Putamen (tissue), 1 donor: Measurements from ENCODE around the gene PTPRE.

Experiments used
- DNase-seq: peaks from one replicate; pipeline ENCODE4 v3.0.0-alpha.2; 2016; ENCODE audit warnings: low spot score

Gene PTPRE

DNA sequence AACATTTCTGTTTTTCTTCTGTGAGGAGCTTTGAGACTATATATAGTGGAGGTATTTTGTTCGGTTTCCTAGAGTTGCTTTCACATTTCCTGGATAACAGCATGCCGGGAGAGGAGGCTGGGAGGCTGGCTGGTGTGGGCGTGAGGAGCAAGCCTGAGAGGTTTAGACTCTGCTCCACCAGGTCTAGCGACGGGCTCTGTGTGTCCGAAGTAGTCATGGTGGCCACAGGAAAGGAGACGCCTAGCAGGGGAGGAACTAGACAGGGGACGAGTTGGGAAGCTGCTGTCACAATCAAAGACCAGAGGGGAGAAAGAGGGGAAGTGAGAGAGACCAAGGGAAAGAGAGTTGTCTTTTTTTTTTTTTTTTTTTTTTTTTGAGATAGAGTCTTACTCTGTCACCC lies 19.6 kb downstream of the PTPRE start:
- DNase-seq: no peak

DNA sequence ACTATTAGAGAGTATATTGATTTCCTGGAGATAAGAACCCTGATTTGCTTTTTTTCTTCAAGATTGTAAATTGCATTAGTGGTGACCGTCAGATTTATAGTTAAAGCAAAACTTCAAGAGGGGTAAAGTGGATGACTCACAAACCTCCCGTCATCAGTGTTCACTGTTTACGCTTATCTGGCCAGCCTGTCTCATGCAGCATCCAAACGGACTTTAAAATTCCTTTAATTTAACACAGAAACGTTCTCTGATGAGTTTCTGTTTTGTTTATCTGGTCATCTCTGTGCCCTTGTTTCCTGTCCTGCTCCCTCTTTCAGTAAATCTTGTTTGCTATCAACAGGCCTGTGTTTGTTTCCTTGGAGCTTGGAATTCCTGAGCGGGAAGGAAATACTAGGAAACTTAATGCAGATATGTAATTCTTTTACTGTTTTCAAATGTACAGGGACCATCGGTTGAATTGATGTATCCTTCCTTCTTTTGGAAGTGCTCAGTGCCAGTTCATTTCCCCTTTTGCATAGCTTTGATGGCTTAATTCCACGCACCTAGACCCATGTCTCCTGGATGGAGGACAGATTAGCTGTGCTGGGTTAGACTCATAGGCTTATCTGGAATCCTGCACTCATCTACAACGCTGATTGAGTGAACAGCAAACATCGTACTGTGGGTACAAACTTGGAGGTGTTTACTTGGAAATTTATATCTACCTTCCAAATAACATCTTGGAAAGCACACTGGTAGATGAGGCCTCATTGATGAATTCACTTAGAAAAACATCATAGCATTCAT lies 21.3 kb downstream of the PTPRE start:
- no peak for DNase-seq

DNA sequence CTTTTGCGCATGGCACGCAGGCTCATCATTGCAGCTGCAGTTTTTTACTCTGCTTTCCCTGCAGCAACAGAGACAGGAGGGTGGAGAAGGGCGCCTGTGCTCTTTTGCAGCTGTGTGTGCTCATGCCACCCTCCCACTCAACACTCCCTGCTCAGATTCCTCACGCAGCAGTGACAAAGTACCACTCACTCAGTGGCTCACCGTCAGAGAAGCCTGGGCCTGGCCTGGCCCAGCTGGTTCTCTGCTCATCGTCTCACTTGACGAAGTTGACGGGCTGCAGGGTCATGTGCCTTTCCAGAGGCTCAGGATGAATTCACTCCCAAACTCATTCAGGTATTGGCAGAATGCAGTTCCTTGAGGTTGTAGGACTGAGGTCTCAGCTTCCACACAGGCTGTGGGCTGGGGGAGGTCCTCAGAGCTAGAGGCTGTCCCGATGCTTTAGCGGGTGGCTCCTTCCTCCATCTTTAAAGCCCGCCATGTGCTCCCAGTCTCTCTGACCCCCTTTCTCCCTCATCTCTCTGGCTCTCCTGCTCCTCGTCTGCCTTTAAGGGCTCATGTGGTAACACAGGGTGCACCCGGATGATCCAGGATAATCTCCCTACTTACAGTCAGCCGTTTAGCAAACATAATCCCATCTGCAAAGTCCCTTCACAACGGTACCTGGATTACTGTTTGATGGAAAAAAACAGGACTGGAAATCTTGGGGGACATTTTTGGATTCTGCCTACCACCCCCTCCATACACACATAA lies 25.8 kb downstream of the PTPRE start:
- DNase-seq: no peak

DNA sequence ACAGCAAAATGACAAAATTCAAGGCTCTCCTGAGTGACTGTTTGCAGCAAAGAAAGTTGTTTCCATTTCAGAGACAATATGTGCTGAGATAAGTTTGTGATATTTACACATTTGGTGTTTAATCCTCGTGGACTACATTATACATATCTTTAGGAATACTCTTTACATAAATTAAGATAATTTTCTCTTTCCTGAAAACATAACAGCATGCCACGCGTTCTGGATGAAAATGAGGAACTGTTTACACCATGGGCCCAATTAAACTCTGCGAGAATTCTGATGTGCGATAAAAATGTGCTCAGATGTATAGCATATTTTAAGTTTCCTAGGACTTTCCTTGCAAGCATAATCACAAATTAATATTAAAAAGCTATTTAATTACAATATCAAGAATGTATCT lies 26.4 kb downstream of the PTPRE start:
- no peak for DNase-seq

DNA sequence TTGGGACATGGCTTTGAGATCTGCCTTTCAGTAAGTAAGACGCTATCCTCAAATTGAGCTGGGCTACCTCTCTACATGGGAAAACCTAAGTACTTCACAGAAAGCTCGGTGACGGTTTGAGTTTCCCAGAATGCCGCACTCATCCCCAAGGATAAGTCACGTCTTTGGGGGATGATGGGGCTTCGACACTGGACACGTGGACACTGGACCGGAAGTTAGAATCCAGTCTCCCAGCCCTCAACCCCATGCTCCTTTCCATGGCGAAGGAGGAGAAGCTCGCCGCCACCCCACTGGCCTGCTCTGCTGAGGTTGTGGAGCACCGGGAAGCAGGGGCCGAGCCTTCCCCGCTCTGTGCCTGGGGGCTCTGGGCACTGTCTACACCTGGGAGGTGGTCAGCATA lies 27.5 kb downstream of the PTPRE start:
- DNase-seq: no peak

DNA sequence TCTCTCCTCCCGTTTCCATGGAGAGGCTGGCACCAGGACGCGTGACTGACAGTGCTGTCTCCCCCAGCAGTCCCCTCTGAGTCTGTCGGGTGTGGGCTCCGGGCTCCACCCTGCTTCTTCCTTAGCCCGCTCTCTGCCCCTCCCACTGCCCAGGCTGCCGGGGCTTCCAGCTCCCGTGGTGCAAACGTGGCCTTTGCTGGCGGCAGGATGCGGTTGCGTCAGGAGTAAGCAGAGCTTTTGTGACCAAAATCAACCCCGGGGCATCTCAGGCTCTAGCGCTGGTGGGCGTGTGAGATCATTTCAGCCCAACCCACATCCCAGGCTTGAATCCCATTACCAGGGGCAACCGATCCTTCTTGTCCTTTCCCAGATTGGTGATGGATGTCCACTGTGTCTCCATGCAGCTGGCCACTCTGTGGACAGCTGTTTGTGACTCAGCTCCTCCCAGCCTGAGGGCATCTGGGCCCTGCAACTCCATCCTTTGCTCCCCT lies 28.2 kb downstream of the PTPRE start:
- DNase-seq: no peak

DNA sequence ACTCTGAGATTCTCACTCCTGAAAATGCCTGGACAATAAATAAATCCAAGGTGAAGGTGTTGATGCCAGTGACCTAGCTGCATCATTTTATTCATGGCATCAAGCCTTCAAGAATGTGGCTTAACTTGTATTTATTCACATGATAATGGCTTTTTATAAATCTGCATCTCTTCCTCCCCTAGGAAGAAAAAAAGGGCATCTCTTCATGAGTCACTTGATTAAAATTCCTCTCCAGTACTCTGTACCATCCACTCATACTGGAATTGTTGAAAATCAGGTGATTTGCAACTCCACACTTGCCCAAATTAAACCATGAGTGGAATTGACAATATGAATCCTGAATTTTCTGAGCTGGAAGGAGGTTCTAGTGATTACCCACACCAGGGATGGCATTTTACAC lies 30.2 kb downstream of the PTPRE start:
- peak; percentile 43 for DNase-seq

DNA sequence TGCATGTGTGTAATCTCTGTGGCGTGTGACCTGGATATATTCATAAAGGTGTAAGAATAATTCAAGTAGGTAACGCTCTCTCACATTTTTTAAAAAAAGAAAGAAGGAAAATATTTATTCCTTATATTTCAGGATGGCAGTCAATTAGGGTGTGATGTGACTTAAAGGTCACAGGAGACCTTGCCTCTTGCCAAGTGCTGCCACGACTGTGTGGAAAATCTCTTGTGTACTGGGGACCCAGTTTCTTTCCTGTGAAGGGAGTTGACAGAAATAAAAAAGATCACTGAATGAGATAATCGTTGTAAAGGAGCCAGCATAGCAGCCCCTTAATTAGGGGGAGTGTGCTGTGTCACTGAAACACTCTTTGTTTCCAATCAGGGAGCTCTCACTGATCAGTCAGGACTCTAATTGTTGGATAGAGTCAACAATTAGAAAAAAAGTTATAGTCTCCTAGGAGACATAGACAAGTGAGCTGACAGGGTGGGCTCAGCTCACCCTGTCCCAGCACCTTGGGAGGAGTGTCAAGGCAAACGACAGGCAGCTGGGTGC lies 31.1 kb downstream of the PTPRE start:
- peak; percentile 60 for DNase-seq

DNA sequence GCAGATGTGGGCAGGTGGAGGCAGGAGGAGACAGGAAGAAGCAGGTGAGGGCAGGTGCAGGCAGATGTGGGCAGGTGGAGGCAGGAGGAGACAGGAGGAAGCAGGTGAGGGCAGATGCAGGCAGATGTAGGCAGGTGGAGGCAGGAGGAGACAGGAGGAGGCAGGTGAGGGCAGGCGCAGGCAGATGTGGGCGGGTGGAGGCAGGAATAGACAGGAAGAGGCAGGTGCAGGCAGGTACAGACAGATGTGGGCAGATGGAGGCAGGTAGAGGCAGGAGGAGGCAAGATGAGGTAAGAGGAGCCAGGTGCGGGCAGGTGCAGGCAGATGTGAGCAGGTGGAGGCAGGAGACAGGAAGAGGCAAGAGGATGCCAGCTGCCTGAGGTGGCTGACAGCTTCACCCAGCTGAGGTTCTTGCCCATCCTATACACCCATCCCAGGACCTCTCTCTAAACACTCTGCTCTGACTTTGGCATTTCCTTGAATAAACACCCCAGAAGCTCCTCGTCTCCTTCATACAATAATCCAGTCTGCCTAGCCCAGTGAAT lies 33.0 kb downstream of the PTPRE start:
- no peak for DNase-seq

DNA sequence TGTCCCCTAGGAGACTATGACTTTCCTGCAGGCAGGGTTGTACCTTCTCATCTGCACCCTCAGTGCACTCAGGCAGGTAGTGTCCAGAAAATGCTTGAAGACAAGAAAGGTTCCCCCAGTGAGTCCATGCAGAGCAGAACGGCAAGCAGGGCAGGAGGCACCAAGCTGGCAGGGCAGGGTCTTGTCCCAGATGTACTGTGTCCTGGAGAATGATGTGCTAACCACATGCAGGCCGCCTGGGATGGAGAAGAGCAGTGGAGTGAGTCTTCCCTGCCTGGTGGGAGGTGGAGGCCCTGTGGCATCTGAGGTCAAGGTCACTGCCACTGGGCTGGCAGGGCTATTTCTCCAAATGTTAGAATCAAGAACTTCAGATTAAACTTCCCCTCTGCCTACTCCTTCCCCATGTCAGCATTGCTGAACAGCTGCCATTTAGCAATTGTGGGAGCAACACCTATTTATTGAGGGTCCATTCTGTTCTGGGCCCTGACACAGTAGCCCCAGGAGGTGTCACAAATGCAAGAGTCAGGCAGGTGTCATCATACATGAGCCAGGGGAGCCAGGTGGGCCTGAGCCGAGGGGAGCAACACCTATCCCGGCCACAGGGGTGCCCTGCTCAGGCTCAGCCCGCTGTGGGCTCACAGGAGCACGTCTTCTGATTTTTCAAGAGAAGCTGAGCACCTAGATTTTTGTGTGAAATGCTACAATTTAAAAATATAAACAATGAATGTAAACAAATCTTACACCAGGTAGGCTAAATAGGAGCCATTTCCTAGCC lies 34.1 kb downstream of the PTPRE start:
- no peak for DNase-seq

DNA sequence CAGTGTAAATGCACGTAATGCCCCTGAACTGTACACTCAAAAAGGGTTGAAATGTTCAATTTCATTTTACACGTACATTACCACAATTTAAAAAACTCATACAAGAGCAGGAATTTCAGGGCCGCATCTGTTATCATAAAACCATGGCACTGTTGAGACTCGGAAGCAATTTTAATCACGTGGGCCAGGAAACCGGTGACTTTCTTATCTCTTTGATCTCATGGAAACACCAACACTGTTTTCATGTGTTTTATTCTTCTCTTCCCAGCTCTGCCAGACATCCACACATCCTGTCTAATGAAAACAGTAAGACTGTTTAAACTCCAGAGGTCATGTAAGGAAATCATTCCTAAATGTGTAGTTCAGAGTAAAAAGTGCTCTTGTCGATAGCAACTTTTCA lies 35.9 kb downstream of the PTPRE start:
- DNase-seq: no peak

DNA sequence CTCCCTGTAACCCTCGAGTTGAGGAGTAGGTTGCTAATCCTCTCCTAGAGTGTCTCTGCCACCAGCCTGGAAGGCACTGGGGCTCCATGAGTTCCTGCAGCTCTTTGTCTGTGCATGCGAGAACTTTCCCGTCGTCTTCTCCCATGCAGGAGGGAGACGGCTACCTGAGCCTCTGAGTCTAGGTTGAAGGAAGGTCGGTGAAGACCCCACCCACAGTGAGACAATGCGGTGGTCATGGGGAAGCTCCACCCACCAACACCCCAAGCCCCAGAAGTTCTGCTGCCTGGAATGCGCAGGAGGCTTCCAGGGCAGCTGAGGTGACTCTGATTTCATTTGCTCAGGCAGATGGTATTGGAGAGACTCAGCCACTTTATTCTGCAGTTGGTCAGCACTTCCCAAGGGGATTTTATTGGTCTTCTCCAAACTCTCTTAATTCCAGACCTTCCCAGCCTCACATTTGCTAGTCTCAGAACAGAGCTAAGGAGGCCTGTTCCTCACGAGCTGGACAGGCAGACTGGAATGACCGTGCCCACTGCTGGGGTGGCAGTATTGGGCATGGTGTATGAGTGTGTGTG lies 36.5 kb downstream of the PTPRE start:
- no peak for DNase-seq

DNA sequence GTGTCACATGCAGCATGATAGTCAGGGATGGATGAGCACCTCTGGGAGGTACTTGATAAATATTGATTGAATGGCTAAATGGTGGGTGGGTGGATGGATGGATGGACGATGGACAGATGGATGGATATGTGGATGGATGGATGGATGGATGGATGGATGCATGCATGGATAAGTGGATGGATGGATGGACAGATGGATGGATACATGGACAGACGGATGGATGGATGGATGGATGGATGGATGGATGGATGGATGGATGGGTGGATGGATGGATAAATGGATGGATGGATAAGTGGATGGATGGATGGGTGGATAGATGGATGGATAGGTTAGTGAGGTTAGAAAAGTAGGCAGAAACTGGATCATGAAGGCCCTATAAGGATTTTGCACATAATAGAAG lies 37.4 kb downstream of the PTPRE start:
- DNase-seq: no peak

DNA sequence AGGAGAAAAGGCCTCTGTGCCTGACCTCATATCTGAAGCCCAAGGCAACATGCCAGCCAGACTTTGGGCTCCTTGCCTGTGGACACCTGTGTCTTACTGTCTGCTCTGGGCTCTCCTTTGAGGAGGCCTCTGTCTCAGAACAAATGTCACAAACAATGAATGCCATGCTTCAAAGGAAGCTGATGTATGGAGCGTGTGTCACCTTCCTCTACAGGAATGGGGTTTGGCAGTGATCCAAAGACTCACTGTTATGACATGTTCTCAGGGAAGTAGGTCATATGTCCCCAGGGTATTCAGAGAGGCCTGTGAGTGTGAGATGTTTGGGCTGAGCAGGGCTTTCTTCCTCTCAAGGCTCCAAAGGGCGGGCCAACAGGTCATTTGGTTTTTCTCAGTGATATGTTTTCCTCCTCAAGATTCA lies 38.4 kb downstream of the PTPRE start:
- DNase-seq: no peak

DNA sequence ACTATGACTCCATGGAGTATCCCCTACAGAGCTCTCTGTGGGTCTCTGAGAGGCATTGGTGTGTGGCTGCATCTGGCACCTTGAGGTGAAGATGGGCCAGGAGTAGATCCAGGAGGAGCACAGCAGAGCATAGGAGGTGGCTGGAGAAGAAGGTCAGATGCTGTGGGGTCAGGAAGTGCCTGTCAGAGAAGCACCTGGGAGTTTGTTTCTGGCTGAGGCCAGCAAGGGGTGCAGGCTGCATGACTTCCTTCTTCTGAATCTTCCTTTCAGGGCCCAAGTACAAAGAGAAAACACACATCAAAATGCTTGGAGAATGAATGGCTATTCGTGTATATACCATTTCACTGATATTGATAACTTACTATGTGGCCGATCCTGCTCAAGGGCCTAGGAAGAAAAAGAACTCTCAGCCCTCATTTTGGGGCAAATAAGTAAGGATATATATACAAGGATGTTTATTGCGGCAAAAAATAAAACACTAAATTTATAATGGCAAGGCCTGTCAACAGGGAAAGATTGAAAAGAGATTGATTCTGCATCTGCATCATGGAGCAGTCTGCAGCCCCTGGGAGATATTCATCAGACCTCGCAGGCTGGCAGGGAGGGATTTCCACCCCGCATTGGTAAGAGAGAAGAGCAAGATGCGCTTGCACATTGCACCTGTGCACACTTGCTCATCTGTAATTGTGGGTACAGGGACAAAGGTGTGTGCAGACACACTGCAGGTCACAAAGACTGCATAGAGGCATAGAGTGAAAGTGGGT lies 39.2 kb downstream of the PTPRE start:
- DNase-seq: no peak

DNA sequence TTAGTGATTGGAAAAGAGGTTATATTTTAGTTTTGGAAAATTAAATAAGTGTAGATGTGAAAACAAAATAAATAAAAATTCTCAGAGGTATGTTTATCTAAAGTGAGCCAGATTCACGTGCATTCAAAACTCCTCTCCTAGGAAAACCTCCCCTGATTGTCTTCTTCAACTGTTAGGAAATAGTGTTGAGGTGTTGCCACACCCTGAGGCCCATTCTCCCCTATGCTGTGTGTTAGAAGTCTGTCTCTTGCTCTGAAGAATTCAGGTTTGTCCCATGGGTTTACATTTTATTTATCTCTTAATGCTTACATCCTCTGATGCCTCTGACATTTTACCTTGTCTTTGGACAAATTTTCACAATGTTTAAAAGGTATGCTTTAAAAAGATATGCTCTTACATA lies 40.3 kb downstream of the PTPRE start:
- no peak for DNase-seq

DNA sequence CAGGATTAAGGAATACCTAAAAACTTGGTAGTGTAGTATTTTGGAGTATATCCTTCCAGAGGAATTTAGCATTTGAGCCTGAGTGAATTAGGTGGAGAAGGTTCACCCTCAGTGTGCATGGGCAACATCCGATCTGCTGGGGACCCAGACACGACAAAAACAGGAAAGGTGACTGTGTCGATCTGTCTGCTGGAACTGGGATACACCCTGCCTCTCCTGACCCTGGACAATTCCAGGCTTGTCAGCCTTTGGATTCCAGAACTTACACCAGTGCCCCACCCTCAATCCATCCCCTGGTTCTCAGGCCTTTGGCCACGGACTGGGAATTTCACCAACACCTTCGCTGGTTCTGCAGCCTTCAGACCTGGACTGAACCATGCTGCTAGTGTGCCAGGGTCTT lies 41.9 kb downstream of the PTPRE start:
- no peak for DNase-seq

DNA sequence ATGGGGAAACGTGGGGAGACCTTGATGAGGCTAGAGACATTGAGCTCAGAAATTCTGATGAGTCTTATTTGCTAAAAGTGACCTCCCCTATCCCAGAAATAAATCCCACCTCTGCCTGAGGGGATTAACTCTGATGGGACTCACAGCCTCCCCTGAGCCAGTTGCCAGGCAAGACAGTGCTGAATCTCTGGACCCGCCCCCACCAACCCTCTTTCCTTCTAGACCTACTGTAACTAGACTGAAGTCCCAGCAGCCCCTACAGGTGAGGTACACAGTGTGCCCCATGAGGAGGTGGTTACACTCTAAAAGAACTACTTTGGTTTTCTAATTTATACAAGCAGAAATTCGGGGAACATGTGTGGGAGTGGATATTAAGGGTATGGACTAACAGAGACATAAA lies 42.9 kb downstream of the PTPRE start:
- no peak for DNase-seq

DNA sequence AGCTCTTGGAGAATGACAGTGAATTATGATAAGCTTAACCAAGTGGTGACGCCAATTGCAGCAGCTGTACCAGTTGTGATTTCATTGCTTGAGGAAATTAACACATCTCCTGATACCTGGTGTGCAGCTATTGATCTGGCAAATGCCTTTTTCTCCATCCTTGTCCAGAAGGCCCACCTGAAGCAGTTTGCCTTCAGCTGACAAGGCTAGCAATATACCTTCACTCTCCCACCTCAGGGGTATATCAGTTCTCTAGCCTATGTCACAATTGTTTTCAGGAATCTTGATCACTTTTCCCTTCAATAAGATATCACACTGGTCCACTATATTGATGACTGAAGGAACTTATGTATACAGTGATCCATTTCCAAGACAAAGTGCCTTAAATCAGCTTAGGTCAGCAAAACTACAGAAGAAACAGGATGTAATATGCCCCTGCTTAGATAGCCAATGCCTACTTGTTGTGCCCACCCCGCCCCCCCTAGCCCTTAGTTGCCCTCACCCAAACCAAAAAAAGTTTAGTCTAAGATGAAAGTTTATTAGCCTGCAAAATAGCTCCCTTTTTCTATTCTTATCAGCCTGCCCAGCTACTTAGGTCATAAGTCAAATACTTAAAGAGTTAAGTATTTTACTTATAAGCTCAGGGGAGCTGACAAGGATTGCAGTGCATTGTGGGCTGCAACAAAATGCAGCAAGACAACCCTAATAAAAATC lies 45.1 kb downstream of the PTPRE start:
- DNase-seq: no peak

DNA sequence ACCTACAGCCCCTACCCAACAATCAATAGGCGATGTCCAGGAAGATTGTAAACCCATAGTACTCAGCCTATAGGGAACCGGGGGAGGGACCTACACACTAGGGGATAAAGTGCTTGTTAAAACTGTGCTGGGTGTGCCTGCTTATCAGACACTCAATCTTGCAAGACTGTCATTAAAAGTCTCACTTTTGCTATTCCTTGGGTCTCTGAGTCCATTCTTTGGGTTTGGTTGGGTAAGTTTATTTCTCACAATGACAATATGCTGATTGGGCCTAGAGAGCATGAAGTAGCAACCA lies 45.6 kb downstream of the PTPRE start:
- DNase-seq: no peak

DNA sequence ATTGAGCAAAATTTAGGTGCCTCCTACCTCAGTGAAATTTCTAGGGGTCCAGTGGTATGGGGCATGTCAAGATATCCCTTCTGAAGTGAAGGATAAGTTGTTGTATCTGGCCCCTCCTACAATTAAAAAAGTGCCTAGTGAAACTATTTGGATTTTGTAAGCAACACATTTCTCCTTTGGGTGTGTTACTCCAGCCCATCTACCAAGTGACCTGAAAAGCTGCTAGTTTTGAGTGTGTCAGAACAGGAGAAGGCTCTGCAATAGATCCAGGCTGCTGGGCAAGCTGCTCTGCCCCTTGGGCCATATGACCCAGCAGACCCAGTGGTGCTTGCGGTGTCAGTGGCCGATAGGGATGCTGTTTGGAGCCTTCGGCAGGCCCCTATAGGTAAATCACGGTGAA lies 46.0 kb downstream of the PTPRE start:
- no peak for DNase-seq
